ENCODE data around the gene TCEA3. TPM values are rescaled to one million over a fixed set of nuclear protein-coding genes. Genes with fewer than 3 reads are reported as not detected.

Gene TCEA3
- total RNA-seq, 3 donors from 2014 or later (not counting 1 experiment from before 2014, with no cell fraction given), result 0.75 to 1.5 (median 0.94) TPM

- no peak for ATAC-seq
- no peak overlapping the region for H3K4me3 ChIP-seq (ENCODE audit: low read length)
Measured at GRCh38 chr1:23354245-23354644, 70.3 kb downstream of the TCEA3 start.

GRCh38 chr1:23352096-23352695 lies 72.4 kb downstream of the TCEA3 start:
- Mint-ChIP-seq H3K36me3 (no peaks in the 10 kb centered on the region), H3K27me3 (ENCODE audit: low read depth in 2 of 2) (no peaks in the 10 kb centered on the region), H3K4me3 (no peak overlapping the region), H3K27ac (no peak overlapping the region), H3K4me1 (peaks cover 0 to 6% of the 10 kb centered on the region in 2 donors), H3K9me3 (no peaks in the 10 kb centered on the region)
- 85% methylated on average over 1 of the region's 1 CpG for WGBS (ENCODE audit: insufficient coverage)
- TF ChIP-seq CTCF (IDR thresholded peaks at IDR 0.05), result no peak
- DNase-seq, result no peak
- intact Hi-C loops (cut with micrococcal nuclease), result no loop called here
- Histone ChIP-seq H3K4me1 (ENCODE audit: control insufficient read depth, insufficient read depth, low read length) (no peaks in the 10 kb centered on the region), H3K9me3 (ENCODE audit: control insufficient read depth, insufficient read depth, low read length) (no peaks in the 10 kb centered on the region), H3K27me3 (ENCODE audit: control insufficient read depth, insufficient read depth, low read length) (no peaks in the 10 kb centered on the region), H3K36me3 (ENCODE audit: control insufficient read depth, insufficient read depth, low read length) (no peaks in the 10 kb centered on the region), H3K27ac (ENCODE audit: low read length) (no peak overlapping the region), H3K4me3 (ENCODE audit: low read length) (no peak overlapping the region)
- no peak for ATAC-seq

More at GRCh38 chr1:23354245-23354644, 70.3 kb downstream of the TCEA3 start:
- WGBS (ENCODE audit: insufficient coverage), result 43% methylated on average over 3 of the region's 3 CpGs
- TF ChIP-seq CTCF (IDR thresholded peaks at IDR 0.05), result no peak
- no peaks in the 10 kb centered on the region for H3K9me3 ChIP-seq (ENCODE audit: control insufficient read depth, insufficient read depth, low read length)
- Mint-ChIP-seq H3K4me1 (peaks cover 0 to 6% of the 10 kb centered on the region in 2 donors), H3K27ac (no peak overlapping the region), H3K9me3 (peaks cover 0 to 3% of the 10 kb centered on the region in 2 donors), H3K27me3 (ENCODE audit: low read depth in 2 of 2) (no peaks in the 10 kb centered on the region), H3K36me3 (peaks cover 6% of the 10 kb centered on the region), H3K4me3 (no peak overlapping the region)
- H3K27me3 ChIP-seq (ENCODE audit: control insufficient read depth, insufficient read depth, low read length), result no peaks in the 10 kb centered on the region
- DNase-seq, result no peak
- no peak overlapping the region for H3K27ac ChIP-seq (ENCODE audit: low read length)
- no peaks in the 10 kb centered on the region for H3K36me3 ChIP-seq (ENCODE audit: control insufficient read depth, insufficient read depth, low read length)
- H3K4me1 ChIP-seq (ENCODE audit: control insufficient read depth, insufficient read depth, low read length), result no peaks in the 10 kb centered on the region
- intact Hi-C loops (cut with micrococcal nuclease), result no loop called here

GRCh38 chr1:23345920-23346319 lies 78.6 kb downstream of the TCEA3 start:
- DNase-seq (no peak), ATAC-seq (no peak)
- H3K27me3 Mint-ChIP-seq (ENCODE audit: low read depth in 2 of 2), result no peaks in the 10 kb centered on the region
- Histone ChIP-seq H3K36me3 (ENCODE audit: control insufficient read depth, insufficient read depth, low read length) (no peaks in the 10 kb centered on the region), H3K27me3 (ENCODE audit: control insufficient read depth, insufficient read depth, low read length) (no peaks in the 10 kb centered on the region), H3K27ac (ENCODE audit: low read length) (no peak overlapping the region), H3K9me3 (ENCODE audit: control insufficient read depth, insufficient read depth, low read length) (no peaks in the 10 kb centered on the region), H3K4me3 (ENCODE audit: low read length) (no peak overlapping the region), H3K4me1 (ENCODE audit: control insufficient read depth, insufficient read depth, low read length) (peaks cover 12% of the 10 kb centered on the region)
- no peaks in the 10 kb centered on the region for H3K36me3 Mint-ChIP-seq
- H3K4me3 Mint-ChIP-seq, result peak overlapping the region; percentile 26
- H3K4me1 Mint-ChIP-seq, result peaks cover 31 to 34% of the 10 kb centered on the region in 2 donors
- H3K9me3 Mint-ChIP-seq, result no peaks in the 10 kb centered on the region
- TF ChIP-seq CTCF (IDR thresholded peaks at IDR 0.05), result no peak
- H3K27ac Mint-ChIP-seq, result no peak overlapping the region
- intact Hi-C loops (cut with micrococcal nuclease), result no loop called here
- WGBS (ENCODE audit: insufficient coverage), result 97% methylated on average over 14 of the region's 14 CpGs

- Histone ChIP-seq H3K27me3 (ENCODE audit: control insufficient read depth, insufficient read depth, low read length) (no peaks in the 10 kb centered on the region), H3K4me3 (ENCODE audit: low read length) (peak overlapping the region; percentile 90), H3K27ac (ENCODE audit: low read length) (peak overlapping the region; percentile 86), H3K4me1 (ENCODE audit: control insufficient read depth, insufficient read depth, low read length) (peaks cover 12% of the 10 kb centered on the region), H3K36me3 (ENCODE audit: control insufficient read depth, insufficient read depth, low read length) (no peaks in the 10 kb centered on the region), H3K9me3 (ENCODE audit: control insufficient read depth, insufficient read depth, low read length) (no peaks in the 10 kb centered on the region)
- no peaks in the 10 kb centered on the region for H3K36me3 Mint-ChIP-seq
- H3K27ac Mint-ChIP-seq, result peak overlapping the region; percentile 86 to 98
- no peak for TF ChIP-seq CTCF (IDR thresholded peaks at IDR 0.05)
- H3K4me1 Mint-ChIP-seq, result peaks cover 40 to 43% of the 10 kb centered on the region in 2 donors
- intact Hi-C loops (cut with micrococcal nuclease), result loop anchor here (1.0 kb wide), 1 partner anchor 23 kb away; no protein-coding TSS in a partner anchor
- ATAC-seq (no peak), DNase-seq (no peak)
- WGBS (ENCODE audit: insufficient coverage), result 43% methylated on average over 6 of the region's 8 CpGs
- H3K9me3 Mint-ChIP-seq, result no peaks in the 10 kb centered on the region
- no peaks in the 10 kb centered on the region for H3K27me3 Mint-ChIP-seq (ENCODE audit: low read depth in 2 of 2)
- peak overlapping the region; percentile 94 for H3K4me3 Mint-ChIP-seq
Measured at GRCh38 chr1:23344987-23345472, 79.5 kb downstream of the TCEA3 start.
